SK-N-MC (cell line): ENCODE measurements around the gene FAM90A1.
"Not testable (repeated sequence)": the region's sequence is repeated elsewhere in the genome, so short reads cannot be mapped to it uniquely, and the experiment has no call there.

ENCODE experiments used
- EZH2 ChIP-seq: fragments of 200-600 bp; sonication (generic); IDR thresholded peaks from one replicate; pipeline ENCODE4 v1.6.1; 2017; ENCODE audit warnings: antibody characterized with exemption
- FOXP2 ChIP-seq: optimal IDR thresholded peaks from 2 replicates; pipeline ENCODE3; 2011; ENCODE audit warnings: mild to moderate bottlenecking, moderate library complexity; ENCODE audit not compliant: insufficient read depth; ENCODE audit errors: extremely low read length, control extremely low read depth
- POLR2AphosphoS5 ChIP-seq: IDR thresholded peaks from 2 replicates; pipeline ENCODE4 v1.6.1; 2012; ENCODE audit warnings: mild to moderate bottlenecking, low read depth, low read length, borderline replicate concordance

GRCh38 chr12:8221375-8221774 lies 6.0 kb downstream of the FAM90A1 start:
- not testable (repeated sequence) for TF ChIP-seq POLR2AphosphoS5, EZH2, FOXP2
